HL-60/S4 treated with phorbol 12-myristate 13-acetate at 8.2 ng/mL for 4 days and 3 days (cell line): ENCODE results near the gene RALGAPA2.

ENCODE experiments used
- in situ Hi-C: fragments of 300-500 bp; cut with MboI; formaldehyde crosslinking; loops from 2 replicates; pipeline ENCODE4 v1.15.0; 2022; ENCODE audit warnings: low sequenced_read_pairs

Gene RALGAPA2

DNA sequence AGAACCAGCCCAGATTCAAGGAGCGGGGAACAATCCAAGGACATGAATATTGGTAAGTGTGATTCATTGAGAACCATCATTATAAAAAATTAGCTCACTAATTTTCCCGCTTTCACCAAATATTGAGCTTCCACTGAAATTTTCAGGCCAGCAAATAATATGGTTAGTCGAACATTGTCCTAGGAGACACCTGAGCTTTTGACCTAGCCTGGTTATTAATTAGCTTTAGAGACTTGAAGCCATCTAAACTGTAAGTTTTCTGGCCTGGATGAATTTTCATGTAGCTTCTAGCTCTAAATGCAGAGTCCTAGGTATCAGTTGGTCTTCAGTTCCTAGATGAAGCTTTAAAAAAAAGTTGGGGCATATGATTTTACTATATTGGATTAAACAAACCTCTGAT, 17.1 kb upstream of the RALGAPA2 start:
- in situ Hi-C loops, result no loop called here

DNA sequence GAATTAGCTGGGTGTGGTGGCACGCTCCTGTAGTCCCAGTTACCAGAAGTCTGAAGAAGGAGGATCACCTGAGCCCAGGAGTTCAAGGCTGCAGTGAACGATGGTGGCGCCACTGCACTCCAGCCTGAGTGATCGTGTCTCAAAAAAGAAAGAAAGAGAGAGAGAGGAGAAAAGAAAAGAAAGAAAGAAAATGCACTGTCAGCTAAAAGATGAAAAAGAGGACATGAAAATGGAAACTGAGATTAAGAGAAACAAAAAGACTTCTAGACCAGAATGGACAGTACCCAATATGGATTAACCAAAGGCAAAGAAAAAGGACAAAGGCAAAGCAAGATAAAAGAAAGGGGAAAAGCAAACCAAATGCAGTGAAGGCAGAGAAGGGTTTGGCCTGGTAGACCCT, 9.0 kb upstream of the RALGAPA2 start:
- in situ Hi-C loops, result no loop called here

DNA sequence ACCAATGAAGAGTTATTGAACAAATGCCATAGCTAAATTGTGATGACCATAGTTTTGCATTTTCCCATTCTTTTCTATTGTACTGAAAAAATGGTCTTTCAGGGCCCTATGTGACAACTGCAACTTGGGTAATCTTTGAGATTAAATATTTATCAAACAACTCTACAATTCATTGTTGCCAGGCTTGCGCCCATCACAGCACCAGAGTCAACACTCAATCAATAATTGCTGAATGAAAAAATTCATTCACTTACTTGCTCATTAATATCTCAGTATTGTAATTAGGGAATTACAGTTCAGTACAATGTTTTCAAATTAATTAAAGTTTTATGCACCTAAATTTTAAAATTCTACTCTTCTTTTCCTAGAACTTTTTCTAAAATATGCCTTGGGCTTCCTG, 7.7 kb upstream of the RALGAPA2 start:
- in situ Hi-C loops, result no loop called here

DNA sequence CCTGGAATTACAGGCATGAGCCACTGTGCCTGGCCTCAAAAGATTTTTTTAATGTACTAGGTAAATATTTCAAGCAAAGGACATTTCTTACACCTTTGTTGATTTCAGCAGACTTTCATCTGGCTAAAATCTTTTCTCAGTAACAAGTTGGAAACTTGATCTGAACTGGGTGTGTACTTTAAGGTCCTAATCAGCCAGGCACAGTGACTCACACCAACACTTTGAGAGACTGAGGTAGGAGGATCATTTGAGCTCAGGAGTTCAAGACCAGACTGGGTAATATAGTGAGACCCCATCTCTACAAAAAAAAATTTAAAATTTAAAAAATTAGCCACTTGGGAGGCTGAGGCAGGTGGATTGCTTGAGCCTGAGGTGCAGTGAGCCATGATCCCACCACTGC, 7.0 kb upstream of the RALGAPA2 start:
- in situ Hi-C loops, result no loop called here

DNA sequence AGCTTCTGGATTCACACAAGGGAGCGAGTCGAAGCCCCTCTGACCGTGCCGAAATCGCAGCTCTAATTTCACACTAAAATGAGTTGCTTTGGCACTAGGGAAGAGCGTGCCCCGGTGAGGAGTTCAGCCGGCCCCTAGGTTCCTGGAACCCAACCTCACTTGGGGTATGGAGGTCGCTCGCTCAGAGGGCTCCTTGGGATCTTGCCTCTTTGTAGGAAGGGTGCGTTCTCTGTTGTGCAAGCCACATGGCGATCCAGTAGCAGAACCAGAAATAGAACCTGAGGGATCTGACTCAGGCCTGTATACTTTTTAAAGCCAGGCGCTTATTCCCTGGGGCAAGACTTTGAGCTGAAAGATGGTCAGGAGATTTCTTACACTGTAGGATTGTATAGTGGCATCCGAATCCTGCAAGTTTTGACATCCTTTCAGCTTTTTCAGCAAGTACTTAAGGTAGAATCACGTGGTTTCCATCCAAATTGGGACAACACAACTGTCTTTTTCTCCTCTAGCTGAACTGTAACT, 861 bp upstream of the RALGAPA2 start:
- in situ Hi-C loops, result no loop called here

DNA sequence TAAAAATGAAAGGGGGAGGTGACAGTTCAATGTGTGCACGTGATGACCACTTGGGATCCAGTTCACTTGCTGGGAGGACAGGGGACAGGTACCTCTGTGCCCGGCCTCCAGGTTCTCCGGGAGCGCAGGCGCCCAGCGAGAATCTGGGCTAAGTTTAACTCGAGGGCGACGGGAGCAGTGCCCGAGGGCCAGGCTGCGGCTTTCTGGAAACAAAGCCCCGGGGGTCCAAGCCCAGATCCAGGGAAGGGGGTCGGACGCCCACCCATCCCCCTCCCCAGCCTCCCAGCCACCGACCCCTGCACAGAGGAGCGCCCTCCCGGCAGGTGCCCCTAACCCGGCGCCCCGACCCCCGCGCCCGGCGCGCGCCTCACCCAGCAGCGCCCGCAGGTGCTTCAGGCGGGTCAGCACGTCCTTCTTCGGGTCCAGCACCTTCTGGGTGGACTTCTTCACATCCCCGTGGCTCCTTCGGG, 405 bp downstream of the RALGAPA2 start:
- in situ Hi-C loops, result no loop called here

DNA sequence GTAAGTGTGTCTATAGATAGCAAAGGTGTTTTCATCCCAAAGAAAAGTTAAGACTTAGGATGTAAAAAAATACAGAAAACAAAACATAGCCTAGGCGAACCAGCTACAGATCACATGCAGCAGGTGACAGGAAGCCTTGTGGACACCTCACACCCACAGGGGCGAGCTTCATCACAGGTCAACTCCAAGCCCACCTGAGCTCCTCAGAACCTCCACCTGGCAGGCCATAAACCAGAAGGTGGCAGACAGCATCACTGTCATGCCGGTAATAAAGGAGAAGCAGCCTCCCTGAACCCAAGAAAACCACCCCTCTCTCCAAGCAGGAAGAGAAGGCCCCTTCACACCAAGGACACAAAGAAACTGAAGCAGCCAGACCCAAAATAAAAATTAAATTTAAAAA, 1.0 kb downstream of the RALGAPA2 start:
- in situ Hi-C loops, result no loop called here

DNA sequence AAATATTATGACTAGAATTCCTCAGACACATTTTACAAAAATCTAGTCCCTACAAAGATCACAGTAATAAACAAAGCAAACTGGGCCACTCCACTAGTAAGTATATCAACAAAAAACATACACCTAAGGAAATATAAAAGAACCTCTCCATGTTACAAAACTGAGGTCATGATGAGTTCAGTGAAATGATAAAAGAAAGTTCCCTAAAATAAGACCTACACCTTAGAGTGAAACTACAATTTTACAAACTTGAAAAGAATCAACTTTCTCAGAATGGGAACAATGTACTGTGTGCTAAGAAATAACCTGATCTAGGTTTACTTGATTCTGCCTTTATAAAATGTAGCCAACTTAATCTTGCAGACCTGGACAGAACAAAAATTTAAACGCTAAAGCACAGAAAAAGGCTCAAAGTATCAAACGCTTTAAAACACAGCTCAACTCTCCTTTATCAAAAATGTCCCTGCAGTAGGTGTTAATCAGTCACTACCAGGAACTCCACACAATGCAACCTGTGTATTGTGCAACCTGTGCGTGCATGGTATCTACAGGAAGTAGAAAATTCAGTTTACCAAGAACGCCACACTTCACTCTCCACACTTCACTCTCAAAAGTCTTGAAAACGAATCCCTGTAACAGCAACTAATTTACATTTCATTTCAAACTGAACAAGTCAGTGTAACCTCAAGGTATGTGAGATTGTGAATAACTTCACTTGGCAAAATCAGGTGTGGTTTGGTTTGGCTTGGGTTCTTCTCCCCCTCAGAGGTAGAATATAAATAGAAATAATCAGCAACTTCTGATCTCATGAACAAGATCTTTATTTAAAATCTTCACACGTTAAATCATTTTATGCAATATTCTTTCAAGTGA, 1.8 kb downstream of the RALGAPA2 start:
- in situ Hi-C loops, result no loop called here

DNA sequence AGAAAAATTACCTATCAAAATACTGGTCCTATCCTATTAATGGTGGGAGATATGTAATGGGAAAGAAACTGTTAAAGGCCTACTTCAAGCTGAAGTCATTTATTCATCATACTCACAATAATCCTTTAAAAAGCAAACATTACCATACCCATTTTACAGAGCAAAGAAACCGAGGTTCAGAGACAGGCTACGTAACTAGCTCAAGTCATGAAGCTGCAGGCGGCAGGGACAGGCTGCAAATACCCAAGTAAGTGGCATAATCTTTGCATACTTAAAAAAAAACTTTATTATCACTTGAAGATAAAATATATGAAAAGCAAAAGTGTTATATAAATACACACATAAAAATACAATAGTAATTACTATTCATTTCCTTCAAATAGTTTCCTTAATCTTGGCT, 2.6 kb downstream of the RALGAPA2 start:
- in situ Hi-C loops, result no loop called here

DNA sequence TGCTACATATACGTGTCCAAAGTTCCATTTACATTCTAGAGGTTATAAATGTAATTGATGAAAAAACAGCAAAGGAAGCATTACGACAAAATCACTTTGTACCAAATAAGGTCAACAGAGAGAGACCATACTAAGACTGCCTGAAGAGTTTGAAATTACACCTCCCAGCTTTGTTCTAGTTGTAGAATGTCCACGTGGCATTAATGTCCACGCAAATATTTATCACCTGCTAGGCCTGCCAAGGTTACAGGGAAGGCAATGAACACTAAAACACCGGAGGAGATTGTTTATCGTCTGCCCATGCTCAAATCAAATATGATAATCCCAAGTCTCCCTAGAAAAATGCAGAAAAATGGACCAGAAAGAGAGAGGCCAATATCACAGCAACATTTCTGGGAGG, 6.2 kb downstream of the RALGAPA2 start:
- in situ Hi-C loops, result no loop called here

DNA sequence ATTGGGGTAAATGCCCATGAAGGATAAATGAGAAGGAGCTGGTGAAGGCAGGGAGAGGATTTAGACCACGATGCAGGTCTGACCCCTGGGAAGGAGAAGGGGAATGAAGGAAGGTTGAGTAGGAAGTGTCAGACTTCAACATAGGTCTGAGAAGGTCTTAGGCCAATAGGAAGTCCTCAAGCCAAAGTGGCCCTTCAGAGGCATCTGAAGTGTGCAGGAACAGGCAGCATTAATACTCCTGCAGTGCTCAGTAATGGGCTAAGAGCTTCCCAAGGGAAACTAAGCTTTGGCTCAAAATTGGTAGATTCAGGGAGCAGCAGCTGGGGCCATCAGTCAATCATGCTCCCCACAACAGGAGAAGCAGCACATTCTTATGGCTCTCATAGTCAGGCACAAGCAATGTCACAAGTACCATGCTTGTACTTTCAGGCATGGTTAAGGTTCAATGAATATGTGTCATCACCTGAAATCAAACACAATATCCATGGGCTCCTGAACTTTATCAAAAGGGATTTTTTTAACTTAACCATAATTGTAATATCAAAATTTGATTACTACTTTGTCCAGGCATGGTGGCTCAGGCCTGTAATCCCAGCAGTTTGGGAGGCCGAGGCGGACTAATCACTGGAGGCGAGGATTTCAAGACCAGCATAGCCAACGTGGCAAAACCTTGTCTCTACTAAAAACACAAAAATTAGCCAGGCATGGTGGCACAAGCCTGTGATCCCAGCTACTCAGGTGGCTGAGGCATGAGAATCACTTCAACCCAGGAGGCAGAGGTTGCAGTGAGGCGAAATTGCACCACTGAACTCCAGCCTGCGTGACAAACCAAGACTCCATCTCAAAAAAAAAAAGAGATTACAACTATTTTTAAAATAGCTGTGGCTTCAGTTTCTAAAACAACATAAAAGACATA, 9.9 kb downstream of the RALGAPA2 start:
- in situ Hi-C loops, result no loop called here

DNA sequence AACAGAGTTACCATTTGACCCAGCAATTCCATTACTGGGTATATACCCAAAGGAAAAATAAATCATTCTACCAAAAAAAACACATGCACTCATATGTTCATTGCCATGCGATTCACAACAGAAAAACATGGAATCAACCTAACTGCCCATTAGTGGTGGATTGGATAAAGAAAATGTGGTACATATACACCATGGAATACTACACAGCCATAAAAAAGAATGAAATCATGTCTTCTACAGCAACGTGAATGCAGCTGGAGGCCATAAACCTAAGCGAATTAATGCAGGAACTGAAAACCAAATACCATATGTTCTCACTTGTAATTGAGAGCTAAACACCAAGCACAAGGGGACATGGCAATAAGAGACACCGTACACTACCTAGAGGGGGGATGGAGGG, 12.5 kb downstream of the RALGAPA2 start:
- in situ Hi-C loops, result no loop called here

DNA sequence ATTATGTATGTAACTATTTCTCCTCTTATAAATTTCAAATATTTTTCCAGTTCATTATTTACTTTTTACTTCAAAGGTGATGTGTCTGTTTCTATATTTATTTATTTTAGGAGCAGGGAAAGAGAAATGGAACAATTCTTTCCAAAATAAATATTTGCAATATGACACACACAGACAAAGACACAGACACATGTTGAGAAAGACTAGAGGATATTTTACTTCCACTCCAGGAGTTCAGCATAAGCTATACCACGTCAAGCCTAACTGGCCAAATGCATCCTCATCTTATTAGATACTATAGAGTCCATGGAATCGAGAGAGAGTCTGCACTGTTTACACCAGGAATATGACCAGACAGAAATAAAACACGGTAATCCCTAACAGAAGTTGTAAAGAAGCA, 13.3 kb downstream of the RALGAPA2 start:
- in situ Hi-C loops, result no loop called here

DNA sequence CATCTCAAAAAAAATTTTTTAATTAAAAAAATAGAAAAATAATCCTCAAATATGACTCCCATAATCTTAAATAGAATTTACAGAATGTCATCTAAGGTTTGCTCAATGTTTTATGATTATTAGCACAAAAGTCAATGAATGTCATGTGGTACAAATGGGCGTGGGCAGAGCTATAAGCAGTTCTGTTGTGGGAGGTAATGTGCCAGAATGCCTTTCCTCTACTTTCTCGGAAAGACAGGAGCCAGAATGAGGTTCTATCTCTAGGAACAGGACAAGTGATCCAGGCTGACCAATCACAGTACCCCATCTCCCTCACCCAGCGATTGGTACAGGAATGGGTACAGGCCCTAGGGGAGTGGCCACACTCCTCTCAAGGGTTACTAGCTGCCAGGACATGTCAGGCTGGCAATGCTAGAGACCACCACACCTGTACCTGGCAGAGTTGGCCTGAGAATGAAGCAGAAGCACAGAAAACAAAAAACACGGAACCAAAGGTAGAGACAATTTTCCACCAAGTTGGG, 15.1 kb downstream of the RALGAPA2 start:
- in situ Hi-C loops, result no loop called here

DNA sequence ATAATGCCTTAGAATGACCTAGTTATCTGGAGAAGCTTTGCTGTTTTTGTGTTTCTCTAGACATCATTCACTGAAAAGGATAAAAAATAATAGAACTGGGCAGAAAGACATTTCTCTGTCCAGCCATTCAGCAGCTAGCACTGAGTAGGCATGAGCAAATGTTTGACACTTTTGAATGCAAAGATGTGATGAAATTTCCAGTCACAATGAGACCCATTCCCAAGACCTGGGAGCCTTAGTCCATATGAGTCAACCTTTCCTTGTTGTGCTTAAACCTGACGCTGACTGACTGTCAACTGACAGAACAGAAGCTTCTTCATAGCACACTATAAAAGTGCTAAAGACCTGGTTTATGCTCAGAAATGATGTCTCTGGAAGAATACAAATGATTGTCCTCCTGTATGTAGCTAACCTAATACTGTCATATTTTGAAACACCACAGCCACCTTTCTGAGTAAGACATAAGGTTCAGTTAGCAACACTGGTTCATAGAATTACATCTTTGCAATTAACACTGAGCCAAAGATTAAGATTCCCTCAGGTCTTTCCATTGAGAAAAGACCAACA, 17.1 kb downstream of the RALGAPA2 start:
- in situ Hi-C loops, result no loop called here

DNA sequence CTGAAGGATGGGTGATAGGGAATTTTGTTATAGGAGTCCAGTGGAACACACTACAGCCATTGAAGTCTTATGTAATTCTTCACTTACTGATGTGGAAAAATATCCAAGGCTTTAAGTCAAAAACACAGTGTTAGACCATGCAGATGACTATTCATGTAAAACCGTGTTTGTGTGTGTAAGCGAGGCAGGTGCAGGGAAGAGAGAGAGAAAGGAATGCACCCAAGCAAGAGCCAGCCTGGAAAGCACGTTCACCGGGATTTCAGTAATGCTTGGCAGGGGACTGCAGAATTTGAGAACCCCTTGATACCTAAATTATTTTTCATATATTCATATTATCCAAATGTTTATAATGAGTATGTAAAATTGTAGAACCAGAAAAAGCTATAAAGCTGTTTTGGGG, 17.9 kb downstream of the RALGAPA2 start:
- in situ Hi-C loops, result no loop called here

DNA sequence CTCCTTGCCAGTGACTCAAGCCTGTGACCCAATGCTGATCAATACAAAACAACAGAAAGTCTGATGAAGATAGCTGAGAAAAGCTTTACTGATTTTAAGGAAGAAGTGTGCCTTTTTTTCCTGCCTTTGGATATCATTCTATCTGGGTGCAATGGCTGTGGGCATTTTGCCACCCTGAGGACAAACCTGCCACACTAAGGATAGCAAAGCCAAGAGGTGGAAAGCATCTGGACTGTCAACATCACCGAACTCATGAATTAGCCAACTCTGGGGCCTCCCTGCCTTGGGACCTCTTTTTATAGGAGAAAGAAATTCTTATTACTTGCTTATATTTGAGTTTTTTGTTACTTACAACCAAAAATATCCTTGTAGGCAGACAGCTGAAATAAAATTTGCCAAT, 19.9 kb downstream of the RALGAPA2 start:
- in situ Hi-C loops, result no loop called here

DNA sequence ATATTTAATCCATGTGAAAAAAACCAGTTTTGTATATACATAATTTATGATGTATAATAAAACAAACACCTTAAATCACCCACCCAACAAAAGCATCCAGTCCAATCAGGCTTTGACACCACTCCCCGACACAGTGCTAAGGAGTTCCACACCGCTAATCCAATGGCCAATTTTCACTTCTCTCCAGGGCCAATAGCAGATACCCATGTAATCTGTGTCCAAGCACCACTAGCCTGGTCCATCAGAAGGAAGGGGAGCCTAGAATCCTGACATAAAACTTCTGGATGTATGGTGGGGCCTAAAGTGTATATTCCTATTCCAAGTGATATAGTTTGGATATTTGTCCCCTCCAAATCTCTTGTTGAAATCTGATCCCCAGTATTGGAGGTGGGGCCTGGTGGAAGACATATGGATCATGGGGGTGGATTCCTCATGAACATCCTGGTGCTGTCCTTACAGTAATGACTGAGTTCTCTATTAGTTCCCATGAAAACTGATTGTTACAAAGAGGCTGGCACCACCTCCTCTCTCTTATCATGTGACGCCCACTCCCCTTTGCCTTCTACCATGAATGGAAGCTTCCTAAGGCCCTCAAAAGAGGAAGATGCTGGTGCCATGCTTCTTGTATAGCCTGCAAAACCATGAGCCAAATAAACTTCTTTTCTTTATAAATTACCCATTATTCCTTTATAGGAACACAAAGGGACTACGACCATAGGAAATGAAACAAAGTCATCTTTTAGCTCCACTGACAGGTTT, 20.8 kb downstream of the RALGAPA2 start:
- in situ Hi-C loops, result no loop called here

DNA sequence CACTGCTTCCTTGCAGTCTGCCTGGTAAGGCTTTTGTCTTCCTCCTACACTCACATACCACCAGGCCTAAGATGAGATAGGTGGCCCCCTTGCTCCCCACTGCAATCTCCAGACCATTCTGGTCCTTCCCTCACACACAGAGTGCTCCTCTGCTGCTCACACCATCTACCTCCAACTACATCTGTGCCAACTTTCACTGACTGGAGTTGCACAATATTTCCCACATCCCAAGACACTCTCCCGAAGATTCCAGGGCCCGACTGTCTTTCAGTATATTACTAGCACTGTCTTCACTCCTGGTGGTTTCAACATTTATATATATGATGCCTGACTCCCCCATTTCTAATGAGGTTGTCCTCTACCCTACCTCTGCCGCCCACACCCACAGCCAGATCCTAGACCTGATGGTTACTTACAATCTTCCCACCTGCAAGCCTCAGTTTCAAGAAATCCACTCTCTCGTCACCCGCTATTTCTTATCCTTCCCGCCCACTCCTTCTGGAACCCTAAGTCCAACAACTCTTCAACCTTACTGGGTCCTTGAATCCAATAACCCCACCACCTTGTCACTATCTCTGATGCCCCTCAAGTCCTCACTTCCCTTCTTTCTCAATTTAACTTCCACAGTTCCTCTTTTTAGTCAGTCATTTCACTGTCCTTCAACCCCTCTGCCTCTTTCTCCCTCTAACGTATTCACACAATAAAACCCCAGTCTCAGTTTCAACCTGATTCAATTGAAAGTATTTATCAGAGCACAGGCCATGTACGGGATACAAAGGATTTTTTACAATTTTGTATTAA, 21.6 kb downstream of the RALGAPA2 start:
- in situ Hi-C loops, result no loop called here

DNA sequence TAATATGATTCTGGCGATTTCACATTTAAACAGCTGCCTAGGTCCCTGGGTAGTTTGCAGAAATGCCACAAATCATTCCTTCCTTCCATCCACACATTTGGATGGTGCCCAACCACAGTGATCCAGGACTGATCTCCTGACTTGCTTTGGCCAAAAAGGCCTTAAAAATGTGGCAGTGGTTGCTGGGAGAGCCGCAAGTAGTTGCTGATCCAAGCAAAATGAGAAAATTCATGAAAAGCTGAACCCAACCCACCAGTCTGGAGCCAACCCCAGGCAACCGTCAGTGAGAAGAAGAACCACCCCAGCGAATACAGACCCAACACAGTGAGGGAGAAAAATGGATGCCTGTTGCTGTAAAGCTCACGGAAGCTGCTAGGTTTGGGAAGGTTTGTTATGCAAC, 25.1 kb downstream of the RALGAPA2 start:
- in situ Hi-C loops, result no loop called here
